Keratinocyte (primary cell): ENCODE measurements around the gene LRRC7. TPM values are rescaled to one million over a fixed set of nuclear protein-coding genes. Genes with fewer than 3 reads are reported as not detected.

Experiments
- DNase-seq: peaks from one replicate; pipeline ENCODE4 v3.0.0-alpha.2; 2011; ENCODE audit warnings: low read depth, missing footprints, low spot score
- FAIRE-seq: peaks from 2 replicates; lab custom pipeline; 2011; peaks lifted over from hg19 to GRCh38; lab: Jason Lieb, UNC
- H2AFZ ChIP-seq: 2 replicates; pipeline ENCODE4 v1.6.0; 2012; ENCODE audit warnings: low read length, control low read depth, inconsistent platforms; ENCODE audit not compliant: control insufficient read depth
- H3K27ac ChIP-seq: 2 replicates; pipeline ENCODE4 v1.5.1; 2011; ENCODE audit warnings: low read length; ENCODE audit not compliant: control insufficient read depth, insufficient read depth
- H3K27me3 ChIP-seq: 3 replicates; pipeline ENCODE4 v1.6.0; 2011; ENCODE audit warnings: low read length; ENCODE audit not compliant: control insufficient read depth, insufficient read depth; ENCODE audit errors: extremely low read depth
- H3K36me3 ChIP-seq, 2 experiments: 2 replicates in 1 of 2; 3 replicates in 1 of 2; pipeline ENCODE4 v1.5.1; 2011; ENCODE audit warnings: low read length in 2 of 2, mild to moderate bottlenecking in 1 of 2; ENCODE audit not compliant: control insufficient read depth in 2 of 2, insufficient read depth in 2 of 2; ENCODE audit errors: extremely low read depth in 1 of 2
- H3K4me1 ChIP-seq: 3 replicates; pipeline ENCODE4 v1.5.1; 2011; ENCODE audit warnings: low read length; ENCODE audit not compliant: control insufficient read depth, insufficient read depth; ENCODE audit errors: extremely low read depth
- H3K4me2 ChIP-seq: 3 replicates; pipeline ENCODE4 v1.6.0; 2011; ENCODE audit warnings: low read depth, low read length; ENCODE audit not compliant: control insufficient read depth, insufficient read depth; ENCODE audit errors: extremely low read depth
- H3K4me3 ChIP-seq, 3 experiments: fragments of 200-600 bp in 1 of 3; sonication (generic) in 1 of 3; 2 replicates in 2 of 3; 3 replicates in 1 of 3; pipeline ENCODE4 v1.5.1; 2011 to 2016; ENCODE audit warnings: low read length in 3 of 3, mild to moderate bottlenecking in 3 of 3, control low read depth in 2 of 3, inconsistent platforms in 1 of 3, low read depth in 1 of 3, mixed read lengths in 1 of 3, mixed run types in 1 of 3, moderate library complexity in 1 of 3; ENCODE audit not compliant: control insufficient read depth in 2 of 3, insufficient read depth in 2 of 3; ENCODE audit errors: extremely low read depth in 1 of 3
- H3K79me2 ChIP-seq: 2 replicates; pipeline ENCODE4 v1.6.0; 2012; ENCODE audit warnings: low read length; ENCODE audit not compliant: control insufficient read depth, insufficient read depth
- H3K9ac ChIP-seq: 3 replicates; pipeline ENCODE4 v1.6.0; 2011; ENCODE audit warnings: low read length; ENCODE audit not compliant: control insufficient read depth, insufficient read depth; ENCODE audit errors: extremely low read depth
- H3K9me1 ChIP-seq: 3 replicates; pipeline ENCODE4 v1.6.0; 2011; ENCODE audit warnings: low read length; ENCODE audit not compliant: control insufficient read depth, insufficient read depth; ENCODE audit errors: extremely low read depth
- H3K9me3 ChIP-seq: 2 replicates; pipeline ENCODE4 v1.5.1; 2012; ENCODE audit warnings: low read depth, low read length; ENCODE audit not compliant: control insufficient read depth
- H4K20me1 ChIP-seq: 3 replicates; pipeline ENCODE4 v1.6.0; 2011; ENCODE audit warnings: low read length; ENCODE audit not compliant: control insufficient read depth, insufficient read depth; ENCODE audit errors: extremely low read depth
- CTCF ChIP-seq, 3 experiments: IDR thresholded peaks in 1 of 3; conservative IDR thresholded peaks in 1 of 3; optimal IDR thresholded peaks in 1 of 3; 2 replicates in 2 of 3; 3 replicates in 1 of 3; pipeline versions ENCODE3 to v1.5.1; 2011; ENCODE audit warnings: low read length in 3 of 3, mild to moderate bottlenecking in 3 of 3, moderate library complexity in 2 of 3, control low read depth in 1 of 3, inconsistent platforms in 1 of 3; ENCODE audit not compliant: insufficient read depth in 2 of 3; ENCODE audit errors: extremely low read depth in 1 of 3
- EZH2 ChIP-seq: IDR thresholded peaks from one replicate; pipeline ENCODE4 v1.6.1; 2012; ENCODE audit warnings: inconsistent platforms, mild to moderate bottlenecking, low read length, moderate library complexity
- dilution Hi-C: fragments of 300-500 bp; cut with MboI; formaldehyde crosslinking; loops from one replicate; pipeline ENCODE4 v1.7.0; 2020; ENCODE audit warnings: low sequenced_read_pairs; ENCODE audit not compliant: extremely low pct_ligation_motif_present
- polyA plus RNA-seq, 5 experiments: library from polyadenylated mRNA; depleted of rRNA in 3 of 5; stranded (reverse) in 3 of 5; stranded (forward) in 1 of 5; unstranded in 1 of 5; fragments of >200 nt; gene quantifications; 1 replicate in 1 of 5; 2 replicates in 3 of 5; 3 replicates in 1 of 5; pipeline versions ENCODE4 v1.2.1 to v1.2.3, GENCODE V29; 2011 to 2012; ENCODE audit warnings: missing spikeins in 2 of 5, low read depth in 1 of 5, low replicate concordance in 1 of 5

Gene LRRC7
- polyA plus RNA-seq, 1 donor (not counting 4 experiments of a cell fraction or from before 2014, with no cell fraction given), result 0.28 TPM

- TF ChIP-seq CTCF (optimal IDR thresholded peaks at IDR 0.05 in 1 of 3, IDR thresholded peaks at IDR 0.05 in 1 of 3, conservative IDR thresholded peaks at IDR 0.05 in 1 of 3; ENCODE audit: extremely low read depth in 1 of 3, insufficient read depth in 2 of 3, low read length in 3 of 3) (no peak), EZH2 (no peak)
- Histone ChIP-seq H3K4me2 (no peak overlapping the region), H3K36me3 (no peaks in the 10 kb centered on the region), H3K4me3 (no peak overlapping the region), H3K9ac (no peak overlapping the region), H3K27ac (no peak overlapping the region), H3K4me1 (no peaks in the 10 kb centered on the region), H2AFZ (no peak overlapping the region), H4K20me1 (no peaks in the 10 kb centered on the region), H3K79me2 (no peaks in the 10 kb centered on the region), H3K27me3 (no peaks in the 10 kb centered on the region), H3K9me1 (no peaks in the 10 kb centered on the region), H3K9me3 (no peaks in the 10 kb centered on the region)
- dilution Hi-C loops, result no loop called here
- FAIRE-seq (no peak), DNase-seq (no peak)
These were observed 160.5 kb downstream of the LRRC7 start for GRCh38 chr1:69728206-69728605.

- Histone ChIP-seq H3K36me3 (no peaks in the 10 kb centered on the region), H4K20me1 (no peaks in the 10 kb centered on the region), H2AFZ (no peak overlapping the region), H3K4me1 (no peaks in the 10 kb centered on the region), H3K4me3 (no peak overlapping the region), H3K9me3 (no peaks in the 10 kb centered on the region), H3K4me2 (no peak overlapping the region), H3K27me3 (no peaks in the 10 kb centered on the region), H3K79me2 (no peaks in the 10 kb centered on the region), H3K9me1 (no peaks in the 10 kb centered on the region), H3K27ac (no peak overlapping the region), H3K9ac (no peak overlapping the region)
- TF ChIP-seq CTCF (optimal IDR thresholded peaks at IDR 0.05 in 1 of 3, IDR thresholded peaks at IDR 0.05 in 1 of 3, conservative IDR thresholded peaks at IDR 0.05 in 1 of 3; ENCODE audit: extremely low read depth in 1 of 3, insufficient read depth in 2 of 3, low read length in 3 of 3), result no peak
- no peak for TF ChIP-seq EZH2
- DNase-seq (no peak), FAIRE-seq (no peak)
- dilution Hi-C loops, result no loop called here
These were observed 165.3 kb downstream of the LRRC7 start for GRCh38 chr1:69733061-69733460.
